ENCODE results near the gene RAPGEF2. TPM values are rescaled to one million over a fixed set of nuclear protein-coding genes. Genes with fewer than 3 reads are reported as not detected.

RAPGEF2 gene
- total and polyA plus RNA-seq, 2 experiments from 2014 or later = 10.2 to 63.1 TPM

- Histone ChIP-seq H3K9me2 (ENCODE audit: insufficient read depth) (no peaks in the 10 kb centered on the region), H3K27me3 (ENCODE audit: insufficient read depth) (no peaks in the 10 kb centered on the region), H3K27ac (ENCODE audit: low read depth) (no peak overlapping the region), H3K36me3 (ENCODE audit: insufficient read depth) (no peaks in the 10 kb centered on the region), H2AFZ (no peak overlapping the region), H3K4me3 (no peak overlapping the region), H4K20me1 (replicated peaks; ENCODE audit: insufficient read depth) (no peaks in the 10 kb centered on the region; the same call in 1 of the 2 replicates), H3F3A (replicated peaks; ENCODE audit: low read depth) (no peaks in the 10 kb centered on the region), H3K4me2 (no peak overlapping the region), H3K4me1 (ENCODE audit: insufficient read depth) (peaks cover 15% of the 10 kb centered on the region), H3K79me2 (replicated peaks; ENCODE audit: insufficient read depth) (peaks cover 99% of the 10 kb centered on the region)
- no peak for TF ChIP-seq EZH2phosphoT487 (IDR thresholded peaks at IDR 0.05; ENCODE audit: unreplicated experiment)
- no peak for TF ChIP-seq ETS1 (IDR thresholded peaks at IDR 0.05)
- no peak for TF ChIP-seq CREB1 (CRISPR knock-in tag; IDR thresholded peaks at IDR 0.05; ENCODE audit: low read depth)
- no peak for TF ChIP-seq ZNF331 (CRISPR knock-in tag; IDR thresholded peaks at IDR 0.05; ENCODE audit: low read depth)
- TF ChIP-seq ZNF462 (CRISPR knock-in tag; IDR thresholded peaks at IDR 0.05) = no peak
- no peak for TF ChIP-seq JUNB (IDR thresholded peaks at IDR 0.05; ENCODE audit: unreplicated experiment)
- no peak for TF ChIP-seq ZNF114 (CRISPR knock-in tag; IDR thresholded peaks at IDR 0.05)
- TF ChIP-seq EZH2 (IDR thresholded peaks at IDR 0.05; ENCODE audit: low read depth, unreplicated experiment) = no peak
- TF ChIP-seq POLR2AphosphoS5 (IDR thresholded peaks at IDR 0.05; ENCODE audit: low read depth) = no peak
- no peak for TF ChIP-seq REST (IDR thresholded peaks at IDR 0.05; ENCODE audit: unreplicated experiment)
- no peak for TF ChIP-seq STAT1 (IDR thresholded peaks at IDR 0.05; ENCODE audit: unreplicated experiment)
- TF ChIP-seq CTCF (conservative IDR thresholded peaks at IDR 0.05; ENCODE audit: low read depth in 2 of 2) = no peak
- TF ChIP-seq NANOG (IDR thresholded peaks at IDR 0.05; ENCODE audit: borderline replicate concordance) = no peak
- DNase-seq (ENCODE audit: low spot score) (no peak), ATAC-seq (no peak)
- H3K4me3 Mint-ChIP-seq = no peak overlapping the region
- peaks cover 14% of the 10 kb centered on the region for H3K4me1 Mint-ChIP-seq
- peaks cover 3% of the 10 kb centered on the region for H3K27me3 Mint-ChIP-seq (ENCODE audit: insufficient read depth, low read depth, poor library complexity)
- no peaks in the 10 kb centered on the region; the same call in 2 of the 3 replicates for H3K9me3 Mint-ChIP-seq
- no peak overlapping the region for H3K27ac Mint-ChIP-seq
- peaks cover 10% of the 10 kb centered on the region; the same call in 1 of the 3 replicates for H3K36me3 Mint-ChIP-seq (ENCODE audit: low read depth)
Observed at GRCh38 chr4:159121371-159121770, 18.5 kb downstream of the RAPGEF2 start.
